HG03439 (cell line): ENCODE data around the gene S1PR5.
"Not testable (repeated sequence)": the region's sequence is repeated elsewhere in the genome, so short reads cannot be mapped to it uniquely, and the experiment has no call there.

Experiments
- ATAC-seq: cut with Tn5 transposase; IDR thresholded peaks from one replicate; pipeline ENCODE4 v1.9.1; 2021; ENCODE audit warnings: mild to moderate bottlenecking, moderate library complexity; ENCODE audit not compliant: unreplicated experiment

S1PR5 gene

DNA sequence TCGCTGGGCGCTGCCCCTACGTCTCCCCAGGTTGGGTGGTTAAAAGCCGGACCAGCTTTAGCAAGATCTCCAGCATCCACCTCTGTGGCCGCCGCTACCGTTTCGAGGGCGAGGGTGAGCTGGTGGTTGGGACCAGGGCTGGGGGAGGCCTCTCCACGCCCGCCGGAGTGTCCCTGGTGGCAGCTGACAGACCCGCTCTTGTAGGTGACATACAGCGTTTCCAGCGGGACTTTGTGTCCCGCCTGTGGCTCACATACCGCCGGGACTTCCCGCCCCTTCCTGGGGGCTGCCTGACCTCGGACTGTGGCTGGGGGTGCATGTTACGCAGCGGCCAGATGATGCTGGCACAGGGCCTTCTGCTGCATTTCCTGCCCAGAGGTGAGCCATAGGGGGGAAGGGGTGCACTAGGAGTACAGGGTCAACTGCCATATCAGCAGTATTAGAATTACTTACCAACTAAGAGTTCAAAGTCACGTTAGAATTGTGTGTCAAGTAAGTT lies 27.6 kb upstream of the S1PR5 start:
- no peak for ATAC-seq

DNA sequence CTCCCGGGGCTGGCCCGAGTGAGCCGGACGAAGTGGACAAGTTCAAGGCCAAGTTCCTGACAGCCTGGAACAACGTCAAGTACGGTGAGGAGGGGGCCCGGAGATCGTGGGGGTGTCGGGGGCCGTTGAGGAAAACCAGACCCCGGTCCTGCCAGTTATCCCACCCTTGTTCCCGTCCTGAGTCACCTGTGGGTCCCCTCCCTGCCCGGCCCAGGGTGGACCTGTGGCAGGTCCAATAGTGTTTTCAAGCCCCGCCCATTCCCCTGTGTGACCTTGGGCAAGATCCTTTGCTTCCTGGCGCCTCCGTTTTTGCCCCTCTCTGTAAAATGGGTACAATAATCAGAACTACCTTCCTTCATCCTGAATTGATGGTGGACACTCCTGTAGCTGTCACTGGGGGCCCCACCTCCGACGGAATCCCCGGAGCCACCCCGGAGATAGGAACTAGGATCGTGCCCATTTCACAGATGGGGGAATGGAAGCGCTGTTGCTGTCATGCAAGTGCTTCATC lies 27.1 kb upstream of the S1PR5 start:
- ATAC-seq: peak; percentile 14

- peak; percentile 64 for ATAC-seq
These were observed 26.4 kb upstream of the S1PR5 start, which contains the start of gene ATG4D for GRCh38 chr19:10543420-10544241. Gene ATG4D (plus strand): TSS chr19:10543904. CDS start chr19:10544091, 187 bp downstream.

GRCh38 chr19:10543059-10543419 lies 25.8 kb upstream of the S1PR5 start:
- no peak for ATAC-seq

- not testable (repeated sequence) for ATAC-seq
These were observed 21.8 kb upstream of the S1PR5 start for GRCh38 chr19:10539016-10539415.

DNA sequence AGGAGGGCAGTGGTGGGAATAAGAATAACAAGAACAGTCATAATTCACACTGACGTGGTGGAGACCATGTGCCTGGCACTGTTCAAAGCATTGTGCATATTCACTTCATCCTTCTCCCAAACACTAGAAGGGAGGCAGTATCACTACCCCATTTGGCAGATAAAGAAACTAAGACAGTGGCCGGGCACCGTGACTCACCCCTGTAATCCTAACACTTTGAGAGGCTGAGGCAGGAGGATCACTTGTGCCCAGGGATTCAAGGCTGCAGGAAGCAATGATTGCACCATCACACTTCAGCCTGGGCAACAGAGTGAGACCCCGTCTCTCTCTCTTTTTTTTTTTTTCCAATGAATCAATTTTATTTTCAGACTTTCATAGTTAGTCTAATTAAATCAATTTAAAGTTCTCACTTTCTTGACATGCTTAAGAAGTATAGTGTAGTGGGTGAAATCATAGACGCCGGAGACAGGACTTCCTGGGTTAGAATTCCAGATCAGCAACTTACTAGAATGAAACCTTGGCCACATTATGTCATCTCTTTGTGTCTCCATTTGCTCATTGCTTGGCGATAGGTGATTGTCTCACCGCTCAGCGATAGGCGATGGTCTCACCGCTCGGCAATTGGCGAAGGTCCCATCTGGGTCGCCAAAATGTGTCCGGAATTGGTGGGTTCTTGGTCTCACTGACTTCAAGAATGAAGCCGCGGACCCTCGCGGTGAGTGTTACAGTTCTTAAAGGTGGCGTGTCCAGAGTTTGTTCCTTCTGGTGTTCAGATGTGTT lies 21.1 kb upstream of the S1PR5 start:
- no peak for ATAC-seq

GRCh38 chr19:10537668-10538067 lies 20.4 kb upstream of the S1PR5 start:
- no peak for ATAC-seq

DNA sequence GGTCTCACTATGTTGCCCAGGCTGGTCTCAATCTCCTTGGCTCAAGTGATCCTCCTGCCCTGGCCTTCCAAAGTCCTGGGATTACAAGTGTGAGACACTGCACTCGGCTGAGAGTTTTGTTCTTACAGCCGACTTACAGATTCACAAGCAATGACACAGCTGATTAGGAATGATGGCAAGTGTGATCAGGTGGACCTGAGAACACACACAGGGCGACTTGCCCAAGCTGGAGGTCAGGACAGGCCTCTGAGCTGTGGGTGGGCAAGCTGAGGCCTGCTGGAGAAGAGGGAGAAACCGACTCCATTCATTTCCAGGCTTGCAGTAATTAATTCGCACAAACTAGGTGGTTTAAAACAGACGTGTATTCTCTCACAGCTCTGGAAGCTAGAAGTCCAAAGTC lies 18.4 kb upstream of the S1PR5 start:
- no peak for ATAC-seq

- no peak for ATAC-seq
These were observed 16.6 kb upstream of the S1PR5 start for GRCh38 chr19:10533646-10534386.

DNA sequence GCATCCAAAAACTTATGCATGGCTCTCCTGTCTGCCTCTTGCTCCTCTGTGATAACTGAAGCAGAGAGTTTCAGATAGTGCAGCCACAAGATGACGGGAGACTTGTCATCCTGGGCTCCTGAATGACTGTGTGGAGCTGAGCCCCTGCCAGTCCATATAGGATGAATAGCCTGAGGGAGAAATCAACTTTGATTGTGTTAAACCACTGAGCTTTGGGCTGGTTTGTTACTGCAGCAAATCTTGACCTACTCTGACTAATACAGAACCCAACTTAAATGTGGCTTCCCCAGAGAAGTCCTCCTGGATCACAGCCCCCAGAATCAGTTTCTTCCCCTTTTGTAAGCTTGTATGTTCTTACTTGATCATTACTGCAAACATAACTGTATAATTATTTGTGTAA lies 15.2 kb upstream of the S1PR5 start:
- ATAC-seq: no peak

DNA sequence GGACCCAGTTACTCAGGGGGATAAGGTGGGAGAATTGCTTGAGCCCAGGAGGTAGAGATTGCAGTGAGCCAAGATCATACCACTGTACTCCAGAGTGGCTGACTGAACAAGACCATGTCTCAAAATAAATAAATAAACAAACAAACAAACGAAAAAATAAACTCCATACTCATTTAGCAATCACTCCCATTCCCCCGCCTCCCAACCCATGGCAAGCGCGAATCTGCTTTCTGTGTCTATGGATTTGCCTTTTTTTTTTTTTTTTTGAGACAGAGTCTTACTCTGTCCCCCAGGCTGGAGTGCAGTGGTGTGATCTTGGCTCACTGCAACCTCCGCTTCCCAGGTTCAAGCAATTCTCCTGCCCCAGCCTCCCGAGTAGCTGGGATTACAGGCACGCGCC lies 9.6 kb upstream of the S1PR5 start:
- not testable (repeated sequence) for ATAC-seq

DNA sequence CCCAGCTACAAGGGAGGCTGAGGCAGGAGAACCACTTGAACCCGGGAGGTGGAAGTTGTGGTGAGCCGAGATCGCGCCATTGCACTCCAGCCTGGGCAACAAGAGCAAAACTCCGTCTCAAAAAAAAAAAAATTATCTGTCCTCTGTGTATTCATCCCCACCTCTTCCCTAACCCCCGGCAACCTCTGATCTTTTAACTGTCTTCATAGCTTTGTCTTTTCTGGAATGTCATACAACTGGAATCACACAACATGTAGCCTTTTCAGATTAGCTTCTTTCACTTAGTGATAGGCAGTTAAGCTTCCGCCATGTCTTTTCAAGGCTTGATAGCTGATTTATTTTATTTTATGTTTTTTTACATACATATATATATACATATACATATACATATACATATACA lies 8.4 kb upstream of the S1PR5 start:
- ATAC-seq: no peak

DNA sequence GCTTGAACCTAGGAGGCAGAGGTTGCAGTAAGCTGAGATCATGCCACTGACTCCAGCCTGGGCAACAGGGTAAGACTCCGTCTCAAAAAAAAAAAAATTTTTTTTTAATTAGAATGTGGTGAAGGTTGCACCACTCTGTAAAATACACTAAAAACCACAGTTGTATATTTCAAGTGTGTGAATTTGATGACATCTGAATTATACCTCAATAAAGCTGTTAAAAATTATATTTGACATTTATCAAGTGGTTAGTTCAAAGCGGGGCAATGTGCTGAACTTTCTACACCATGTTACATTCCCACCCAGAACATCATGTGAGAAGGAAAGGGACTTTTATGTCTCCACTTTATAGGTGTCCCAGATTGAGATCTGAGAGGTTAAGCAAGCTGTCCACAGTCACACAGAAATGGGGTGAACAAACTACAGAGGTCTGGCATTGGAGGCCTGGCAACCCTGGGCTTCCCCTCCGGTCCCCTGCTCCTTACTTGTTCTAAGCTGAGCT lies 5.9 kb upstream of the S1PR5 start:
- ATAC-seq: no peak

DNA sequence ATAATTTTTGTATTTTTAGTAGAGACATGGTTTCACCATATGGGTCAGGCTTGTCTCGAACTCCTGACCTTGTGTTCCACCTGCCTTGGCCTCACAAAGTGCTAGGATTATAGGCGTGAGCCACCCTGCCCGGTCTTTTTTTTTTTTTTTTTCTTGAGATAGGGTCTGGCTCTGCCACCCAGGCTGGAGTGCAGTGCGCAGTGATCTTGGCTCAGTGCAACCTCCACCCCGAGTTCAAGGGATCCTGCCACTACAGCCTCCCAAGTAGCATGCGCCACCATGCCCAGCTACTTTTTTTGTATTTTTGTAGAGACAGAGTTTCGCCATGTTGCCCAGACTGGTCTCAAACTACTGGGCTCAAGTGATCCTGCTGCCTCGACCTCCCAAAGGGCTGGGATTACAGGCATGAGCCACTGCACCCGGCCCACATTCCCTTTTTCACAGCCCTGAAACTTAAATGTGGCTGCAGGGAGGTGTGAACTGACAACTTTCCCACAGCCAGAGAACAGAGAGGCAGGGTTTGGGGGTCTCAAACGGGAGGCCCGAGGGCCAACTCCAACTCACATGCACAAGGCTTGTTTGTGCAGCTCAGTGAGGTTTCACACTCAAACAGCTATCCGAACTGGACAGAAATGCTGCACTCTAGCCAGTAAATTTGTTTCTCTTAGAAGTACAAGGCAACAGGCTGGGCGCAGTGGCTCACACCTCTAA lies 4.4 kb upstream of the S1PR5 start:
- no peak for ATAC-seq

GRCh38 chr19:10520652-10521318 lies 3.5 kb upstream of the S1PR5 start:
- ATAC-seq: no peak

DNA sequence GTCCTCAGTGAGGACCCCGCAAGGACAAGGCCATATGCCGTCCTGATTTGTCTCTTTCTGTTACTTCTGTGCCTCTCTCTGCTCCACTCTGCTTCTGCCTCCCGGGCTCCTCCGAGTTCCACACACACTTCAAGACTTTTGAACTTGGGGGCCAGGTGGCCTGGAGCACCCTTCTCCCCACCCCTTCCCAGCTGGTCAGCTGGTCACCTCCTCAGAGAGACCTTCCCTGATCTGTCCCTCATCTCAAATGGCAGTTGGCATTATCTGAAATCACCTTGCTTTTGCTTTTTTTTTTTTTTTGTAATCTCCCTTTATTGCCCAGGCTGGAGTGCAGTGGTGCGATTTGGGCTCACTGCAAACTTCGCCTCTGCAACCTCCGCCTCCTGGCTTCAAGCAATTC lies 2.2 kb upstream of the S1PR5 start:
- no peak for ATAC-seq

GRCh38 chr19:10518444-10519361 lies 1.5 kb upstream of the S1PR5 start:
- no peak for ATAC-seq

GRCh38 chr19:10517760-10518443 lies 655 bp upstream of the S1PR5 start:
- no peak for ATAC-seq
